Nephron (organoid): Measurements from ENCODE around the gene B3GNT3.

Experiments
- H3K27ac Mint-ChIP-seq, 3 experiments: 2 replicates each; pipeline ENCODE4 v1.8.0; 2020; ENCODE audit warnings: mixed read lengths in 3 of 3, mild to moderate bottlenecking in 2 of 3, moderate library complexity in 1 of 3
- H3K27me3 Mint-ChIP-seq: 2 replicates; pipeline ENCODE4 v1.8.0; 2021; ENCODE audit warnings: low read depth, mild to moderate bottlenecking, moderate library complexity, mixed read lengths
- H3K36me3 Mint-ChIP-seq: 2 replicates; pipeline ENCODE4 v1.8.0; 2020; ENCODE audit warnings: low read depth, mixed read lengths
- H3K4me1 Mint-ChIP-seq: 2 replicates; pipeline ENCODE4 v1.8.0; 2020; ENCODE audit warnings: mixed read lengths
- H3K4me3 Mint-ChIP-seq, 3 experiments: 2 replicates each; pipeline ENCODE4 v1.8.0; 2020; ENCODE audit warnings: mild to moderate bottlenecking in 3 of 3, mixed read lengths in 3 of 3, moderate library complexity in 2 of 3
- H3K9me3 Mint-ChIP-seq: 2 replicates; pipeline ENCODE4 v1.8.0; 2020; ENCODE audit warnings: mixed read lengths
- TF ChIP-seq, protein P1 (sequence below), 3 experiments: fragments of 200-600 bp; sonication (generic); IDR thresholded peaks; one replicate each; pipeline ENCODE4 v1.5.0; 2021; ENCODE audit warnings: antibody characterized with exemption in 3 of 3; ENCODE audit not compliant: unreplicated experiment in 3 of 3

B3GNT3 gene, protein sequence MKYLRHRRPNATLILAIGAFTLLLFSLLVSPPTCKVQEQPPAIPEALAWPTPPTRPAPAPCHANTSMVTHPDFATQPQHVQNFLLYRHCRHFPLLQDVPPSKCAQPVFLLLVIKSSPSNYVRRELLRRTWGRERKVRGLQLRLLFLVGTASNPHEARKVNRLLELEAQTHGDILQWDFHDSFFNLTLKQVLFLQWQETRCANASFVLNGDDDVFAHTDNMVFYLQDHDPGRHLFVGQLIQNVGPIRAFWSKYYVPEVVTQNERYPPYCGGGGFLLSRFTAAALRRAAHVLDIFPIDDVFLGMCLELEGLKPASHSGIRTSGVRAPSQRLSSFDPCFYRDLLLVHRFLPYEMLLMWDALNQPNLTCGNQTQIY

DNA sequence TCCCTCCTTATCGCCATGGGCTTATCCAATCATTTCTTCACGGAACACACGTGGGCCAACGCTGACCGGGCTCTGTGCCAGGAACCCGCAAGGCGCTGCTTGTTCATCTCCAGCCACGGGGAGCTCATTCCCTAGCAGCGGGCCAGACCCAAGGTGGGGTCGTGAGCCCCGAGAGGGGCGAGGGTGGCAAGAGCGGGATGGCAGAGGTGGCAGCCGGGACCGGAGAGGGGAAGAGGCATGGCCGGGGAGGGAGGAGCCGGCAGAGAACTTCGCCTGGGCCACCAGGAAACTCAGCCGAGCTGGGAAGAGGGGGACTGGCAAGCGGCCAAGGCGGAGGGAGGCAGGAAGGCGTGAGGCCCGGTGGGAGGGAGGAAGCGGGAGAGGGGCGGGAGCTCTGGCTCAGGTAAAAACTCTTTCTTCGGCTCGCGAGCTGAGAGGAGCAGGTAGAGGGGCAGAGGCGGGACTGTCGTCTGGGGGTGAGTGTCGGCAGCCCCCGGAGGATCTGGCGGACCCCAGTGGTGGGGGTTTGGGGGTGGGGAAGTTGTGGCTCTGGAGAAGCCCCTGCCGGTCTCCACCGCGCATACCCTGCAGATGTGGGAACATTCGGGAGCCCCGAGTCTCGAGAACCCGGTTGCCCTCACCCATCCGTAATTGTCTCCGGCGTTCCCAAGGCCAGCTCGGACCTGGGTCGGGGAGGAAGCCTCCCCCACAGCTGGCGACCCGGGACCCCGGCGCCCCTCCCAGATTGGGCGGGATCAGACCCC is at the start of gene B3GNT3:
Gene B3GNT3 (plus strand): TSS at position 408 of the 764 bp plus-strand sequence. CDS start 12,670 bp downstream, outside the sequence.
- peak within 1 kb of the TSS in 1 of 3 experiments; percentile 9 for H3K4me3 Mint-ChIP-seq
- H3K27ac Mint-ChIP-seq = no peak within 1 kb of the TSS
- peaks cover 81% of the 10 kb centered on the region for H3K27me3 Mint-ChIP-seq
- peaks cover 5% of the 10 kb centered on the region for H3K4me1 Mint-ChIP-seq
- TF ChIP-seq, protein P1, sequence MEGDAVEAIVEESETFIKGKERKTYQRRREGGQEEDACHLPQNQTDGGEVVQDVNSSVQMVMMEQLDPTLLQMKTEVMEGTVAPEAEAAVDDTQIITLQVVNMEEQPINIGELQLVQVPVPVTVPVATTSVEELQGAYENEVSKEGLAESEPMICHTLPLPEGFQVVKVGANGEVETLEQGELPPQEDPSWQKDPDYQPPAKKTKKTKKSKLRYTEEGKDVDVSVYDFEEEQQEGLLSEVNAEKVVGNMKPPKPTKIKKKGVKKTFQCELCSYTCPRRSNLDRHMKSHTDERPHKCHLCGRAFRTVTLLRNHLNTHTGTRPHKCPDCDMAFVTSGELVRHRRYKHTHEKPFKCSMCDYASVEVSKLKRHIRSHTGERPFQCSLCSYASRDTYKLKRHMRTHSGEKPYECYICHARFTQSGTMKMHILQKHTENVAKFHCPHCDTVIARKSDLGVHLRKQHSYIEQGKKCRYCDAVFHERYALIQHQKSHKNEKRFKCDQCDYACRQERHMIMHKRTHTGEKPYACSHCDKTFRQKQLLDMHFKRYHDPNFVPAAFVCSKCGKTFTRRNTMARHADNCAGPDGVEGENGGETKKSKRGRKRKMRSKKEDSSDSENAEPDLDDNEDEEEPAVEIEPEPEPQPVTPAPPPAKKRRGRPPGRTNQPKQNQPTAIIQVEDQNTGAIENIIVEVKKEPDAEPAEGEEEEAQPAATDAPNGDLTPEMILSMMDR (IDR thresholded peaks at IDR 0.05; ENCODE audit: unreplicated experiment in 3 of 3) = no peak
- H3K9me3 Mint-ChIP-seq = no peaks in the 10 kb centered on the region
- H3K36me3 Mint-ChIP-seq = no peaks in the 10 kb centered on the region

DNA sequence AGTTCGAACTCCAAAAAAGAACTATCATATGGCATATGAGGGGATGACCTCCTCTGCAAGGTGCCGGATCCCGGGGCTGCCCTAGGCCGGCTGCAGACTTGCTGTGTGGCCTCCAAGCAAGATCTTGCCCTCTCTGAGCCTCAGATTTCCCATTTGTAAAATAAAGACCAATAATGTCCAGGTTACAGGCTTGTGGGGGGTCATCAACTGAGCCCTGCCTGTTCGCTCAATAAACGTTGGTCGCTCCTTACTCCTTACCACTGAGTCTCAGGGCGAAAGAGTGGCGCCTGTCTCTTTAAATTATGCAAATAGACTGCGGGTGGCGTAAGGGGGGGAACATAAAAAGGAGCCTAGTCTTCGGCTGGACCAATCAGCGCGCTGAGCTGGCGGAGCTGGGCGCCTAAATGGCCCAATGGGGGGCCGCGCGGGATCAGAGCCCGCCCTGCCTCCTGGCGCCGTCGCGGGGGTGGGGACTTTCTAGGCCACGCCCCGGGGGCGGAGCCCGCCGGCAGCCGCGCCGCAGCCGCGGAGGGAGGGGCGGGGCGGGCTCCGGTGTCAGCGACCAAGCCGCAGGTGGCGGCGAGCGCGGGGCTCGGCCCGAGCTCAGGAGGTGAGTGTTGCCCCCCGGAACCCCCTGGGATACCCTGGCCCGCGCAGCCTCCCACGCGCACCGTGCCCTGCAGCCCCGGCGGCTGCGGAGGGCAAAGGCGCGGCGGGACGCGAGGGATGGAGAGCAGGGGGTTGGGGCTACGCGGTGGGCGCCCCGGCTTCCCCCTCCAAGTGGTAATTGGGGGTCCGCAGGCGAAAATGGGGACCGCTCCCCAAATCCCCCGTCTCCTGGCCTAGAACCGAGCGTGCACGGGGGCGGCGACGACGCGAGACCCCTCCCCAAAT is 47.5 kb upstream of the B3GNT3 start:
- H3K9me3 Mint-ChIP-seq = no peaks in the 10 kb centered on the region
- H3K36me3 Mint-ChIP-seq = no peaks in the 10 kb centered on the region
- peak overlapping the region; percentile 69 to 79 (median 76) for H3K4me3 Mint-ChIP-seq
- H3K27ac Mint-ChIP-seq = peak overlapping the region in 1 of 3 experiments; percentile 48
- TF ChIP-seq, protein P1 (IDR thresholded peaks at IDR 0.05; ENCODE audit: unreplicated experiment in 3 of 3) = no peak
- peaks cover 4% of the 10 kb centered on the region for H3K4me1 Mint-ChIP-seq
- peaks cover 26% of the 10 kb centered on the region for H3K27me3 Mint-ChIP-seq

DNA sequence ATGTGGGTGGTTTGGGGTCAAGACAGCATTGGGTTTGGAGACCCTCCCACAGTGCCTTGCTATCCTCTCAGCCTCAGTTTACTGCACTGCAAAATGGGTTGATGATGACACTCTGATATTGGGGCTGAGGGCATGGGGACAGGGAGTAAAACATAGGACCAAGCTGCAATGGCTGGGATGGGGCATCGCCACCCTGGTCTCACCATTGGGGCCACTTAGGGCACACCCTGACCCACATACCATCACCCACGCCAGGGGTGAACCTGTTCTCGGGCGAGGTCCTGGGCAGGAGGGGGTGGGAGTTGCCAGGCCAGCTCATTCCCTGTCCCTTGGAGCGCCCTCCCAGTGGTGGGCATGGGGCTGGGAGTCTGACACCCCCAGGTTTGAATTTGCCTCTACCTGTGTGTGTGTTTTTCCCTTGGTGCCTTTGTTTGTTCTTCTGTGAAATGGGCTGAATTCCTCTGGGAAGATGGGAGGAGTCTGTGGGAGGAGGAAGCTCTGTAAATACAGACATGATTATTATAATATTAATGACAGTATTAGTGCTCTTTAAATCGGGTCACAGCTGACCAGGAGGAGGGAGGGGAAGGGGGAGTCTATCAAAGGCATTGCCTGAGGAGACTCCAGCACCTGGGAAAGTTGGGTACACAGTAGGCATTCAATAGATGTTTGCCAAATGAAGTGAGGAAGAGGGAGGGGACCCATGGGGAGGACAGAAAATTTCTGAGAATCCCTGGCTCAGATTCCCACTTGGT is 45.9 kb upstream of the B3GNT3 start:
- Mint-ChIP-seq H3K9me3 (no peaks in the 10 kb centered on the region), H3K4me3 (peak overlapping the region; percentile 58 to 71 (median 64)), H3K4me1 (peaks cover 4% of the 10 kb centered on the region), H3K36me3 (no peaks in the 10 kb centered on the region), H3K27ac (no peak overlapping the region), H3K27me3 (peaks cover 26% of the 10 kb centered on the region)
- TF ChIP-seq, protein P1 (IDR thresholded peaks at IDR 0.05; ENCODE audit: unreplicated experiment in 3 of 3) = no peak

DNA sequence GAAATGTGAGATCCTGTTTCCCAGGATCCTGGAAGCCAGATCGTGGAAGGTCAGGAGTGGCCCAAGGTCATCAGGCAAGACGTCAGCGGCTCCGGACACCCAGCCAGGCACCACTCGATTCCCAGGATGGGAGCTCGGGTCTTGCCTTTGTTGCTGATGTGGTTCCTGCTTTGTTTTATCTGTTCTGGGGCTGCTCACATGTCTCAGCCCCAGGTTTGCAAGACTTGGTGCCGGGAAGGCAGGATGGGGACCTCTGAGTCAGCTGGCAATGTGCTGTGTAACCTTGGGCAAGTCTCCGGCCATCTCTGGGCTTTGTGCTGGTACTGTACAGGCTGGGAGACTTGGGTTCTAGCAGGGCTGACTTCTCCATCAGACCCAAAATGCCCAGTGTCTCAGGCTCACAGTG is 45.0 kb upstream of the B3GNT3 start:
- no peaks in the 10 kb centered on the region for H3K36me3 Mint-ChIP-seq
- no peak overlapping the region for H3K4me3 Mint-ChIP-seq
- TF ChIP-seq, protein P1 (IDR thresholded peaks at IDR 0.05; ENCODE audit: unreplicated experiment in 3 of 3) = no peak
- peaks cover 4% of the 10 kb centered on the region for H3K4me1 Mint-ChIP-seq
- H3K9me3 Mint-ChIP-seq = no peaks in the 10 kb centered on the region
- H3K27ac Mint-ChIP-seq = peak overlapping the region in 1 of 3 experiments; percentile 64
- H3K27me3 Mint-ChIP-seq = peaks cover 27% of the 10 kb centered on the region
